Myocyte (in vitro differentiated cells): ENCODE measurements around the gene BCL2. TPM values are rescaled to one million over a fixed set of nuclear protein-coding genes. Genes with fewer than 3 reads are reported as not detected.
"Not testable (repeated sequence)": the region's sequence is repeated elsewhere in the genome, so short reads cannot be mapped to it uniquely, and the experiment has no call there.

Experiments
- DNase-seq: peaks from one replicate; pipeline ENCODE4 v3.0.0-alpha.2; 2012; ENCODE audit warnings: low read depth
- total RNA-seq: library from RNA; depleted of rRNA; stranded (reverse); fragments of >200 nt; gene quantifications from 2 replicates; pipeline ENCODE4 v1.2.3, GENCODE V29; 2014

BCL2 gene
- total RNA-seq, 1 donor from 2014 or later = 4.2 TPM

- DNase-seq = no peak
Observed at GRCh38 chr18:63206433-63207142, 113.0 kb downstream of the BCL2 start.

- DNase-seq = no peak
Observed at GRCh38 chr18:63205791-63206252, 113.7 kb downstream of the BCL2 start.

GRCh38 chr18:63203497-63203896 is 116.1 kb downstream of the BCL2 start:
- no peak for DNase-seq

- DNase-seq = no peak
Observed at GRCh38 chr18:63202828-63203227, 116.7 kb downstream of the BCL2 start.

GRCh38 chr18:63201456-63201855 is 118.1 kb downstream of the BCL2 start:
- not testable (repeated sequence) for DNase-seq

- no peak for DNase-seq
Observed at GRCh38 chr18:63199743-63200241, 119.8 kb downstream of the BCL2 start.

- no peak for DNase-seq
Observed at GRCh38 chr18:63198868-63199742, 120.5 kb downstream of the BCL2 start.

- DNase-seq = no peak
Observed at GRCh38 chr18:63198098-63198760, 121.3 kb downstream of the BCL2 start.

- no peak for DNase-seq
Observed at GRCh38 chr18:63197246-63197869, 122.2 kb downstream of the BCL2 start.

GRCh38 chr18:63195326-63196159 is 124.0 kb downstream of the BCL2 start:
- no peak for DNase-seq

GRCh38 chr18:63192885-63193349 is 126.7 kb downstream of the BCL2 start:
- DNase-seq = peak; percentile 87

- DNase-seq = peak; percentile 72
Observed at GRCh38 chr18:63192126-63192884, 127.3 kb downstream of the BCL2 start.

- no peak for DNase-seq
Observed at GRCh38 chr18:63191413-63191812, 128.2 kb downstream of the BCL2 start.

- DNase-seq = not testable (repeated sequence)
Observed at GRCh38 chr18:63190838-63191237, 128.7 kb downstream of the BCL2 start.

GRCh38 chr18:63189817-63190216 is 129.8 kb downstream of the BCL2 start:
- no peak for DNase-seq

GRCh38 chr18:63189041-63189440 is 130.5 kb downstream of the BCL2 start:
- no peak for DNase-seq

GRCh38 chr18:63187791-63188460 is 131.6 kb downstream of the BCL2 start:
- DNase-seq = no peak

- no peak for DNase-seq
Observed at GRCh38 chr18:63187223-63187574, 132.4 kb downstream of the BCL2 start.
